Left ventricle myocardium inferior (tissue), 1 donor: ENCODE data around the gene PLEKHM2. TPM values are rescaled to one million over a fixed set of nuclear protein-coding genes. Genes with fewer than 3 reads are reported as not detected.

Source experiments
- DNase-seq: peaks from one replicate; pipeline ENCODE4 v3.0.0-alpha.2; 2020
- H3K27ac ChIP-seq: fragments of 200-600 bp; replicated peaks from 2 replicates; pipeline ENCODE4 v1.8.0; 2021
- H3K27me3 ChIP-seq: fragments of 200-600 bp; 2 replicates; pipeline ENCODE4 v1.8.0; 2021; ENCODE audit warnings: low read depth
- H3K36me3 ChIP-seq: fragments of 200-600 bp; 2 replicates; pipeline ENCODE4 v1.8.0; 2021
- H3K4me1 ChIP-seq: fragments of 200-600 bp; 2 replicates; pipeline ENCODE4 v1.8.0; 2021
- H3K4me3 ChIP-seq: fragments of 200-600 bp; 2 replicates; pipeline ENCODE4 v1.8.0; 2021; ENCODE audit warnings: mild to moderate bottlenecking, moderate library complexity
- H3K9me3 ChIP-seq: fragments of 200-600 bp; replicated peaks from 2 replicates; pipeline ENCODE4 v1.8.0; 2021
- intact Hi-C: fragments of 100-400 bp; cut with micrococcal nuclease; formaldehyde crosslinking; loops from one replicate; pipeline ENCODE4 v1.11.0; 2022
- total RNA-seq: library from RNA; stranded (reverse); fragmentation: NEBNext Ultra II Directional; extraction: Animal tissue kit (Norgen Biotek cat#: 25700); gene quantifications from one replicate; pipeline ENCODE4 v1.2.1, GENCODE V29; 2021
- TF ChIP-seq, protein P1 (sequence below): fragments of 200-600 bp; IDR thresholded peaks from 2 replicates; pipeline ENCODE4 v1.8.0; 2021; ENCODE audit warnings: antibody characterized with exemption, mild to moderate bottlenecking, borderline replicate concordance
- donor health status: DM: no; HTN: yes; CAD: no; lungs with severe emphysema.

PLEKHM2 gene
- total RNA-seq, 1 donor from 2014 or later: 90.3 TPM

DNA sequence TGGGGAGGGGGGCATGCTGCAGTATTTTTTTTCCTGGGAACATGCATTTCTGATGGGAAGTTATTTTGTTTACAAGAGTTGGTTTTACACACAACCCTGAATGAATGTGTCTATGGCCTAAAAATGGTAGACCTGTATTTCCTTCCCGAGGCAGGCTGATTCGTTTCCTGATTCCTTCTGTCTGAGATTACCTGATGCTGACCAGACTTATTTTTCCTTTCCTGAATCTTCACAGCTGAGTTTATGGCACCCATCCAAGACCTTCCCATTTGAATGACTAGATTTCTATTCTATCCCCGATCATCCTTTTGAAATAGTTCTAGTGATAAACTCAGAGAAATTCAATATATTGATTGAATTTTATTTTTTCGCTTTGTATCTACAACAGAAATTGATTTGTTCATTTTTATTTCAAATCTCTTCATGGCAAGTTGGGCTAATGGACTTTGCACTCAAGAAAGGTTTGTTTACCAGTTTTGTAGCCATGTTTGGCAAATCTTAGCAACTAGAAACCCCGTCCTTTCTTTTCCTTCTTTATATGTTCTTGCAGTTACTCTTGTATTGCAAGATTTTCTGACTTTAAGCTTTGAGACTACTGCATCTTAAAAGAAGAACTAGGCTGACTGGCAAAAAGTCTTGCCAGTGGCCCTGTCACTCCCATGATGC lies 15.9 kb upstream of the PLEKHM2 start:
- no peak overlapping the region for H3K4me3 ChIP-seq
- H3K27ac ChIP-seq: no peak overlapping the region
- intact Hi-C loops: no loop called here
- peaks cover 5% of the 10 kb centered on the region for H3K36me3 ChIP-seq
- no peaks in the 10 kb centered on the region for H3K9me3 ChIP-seq
- TF ChIP-seq, protein P1, sequence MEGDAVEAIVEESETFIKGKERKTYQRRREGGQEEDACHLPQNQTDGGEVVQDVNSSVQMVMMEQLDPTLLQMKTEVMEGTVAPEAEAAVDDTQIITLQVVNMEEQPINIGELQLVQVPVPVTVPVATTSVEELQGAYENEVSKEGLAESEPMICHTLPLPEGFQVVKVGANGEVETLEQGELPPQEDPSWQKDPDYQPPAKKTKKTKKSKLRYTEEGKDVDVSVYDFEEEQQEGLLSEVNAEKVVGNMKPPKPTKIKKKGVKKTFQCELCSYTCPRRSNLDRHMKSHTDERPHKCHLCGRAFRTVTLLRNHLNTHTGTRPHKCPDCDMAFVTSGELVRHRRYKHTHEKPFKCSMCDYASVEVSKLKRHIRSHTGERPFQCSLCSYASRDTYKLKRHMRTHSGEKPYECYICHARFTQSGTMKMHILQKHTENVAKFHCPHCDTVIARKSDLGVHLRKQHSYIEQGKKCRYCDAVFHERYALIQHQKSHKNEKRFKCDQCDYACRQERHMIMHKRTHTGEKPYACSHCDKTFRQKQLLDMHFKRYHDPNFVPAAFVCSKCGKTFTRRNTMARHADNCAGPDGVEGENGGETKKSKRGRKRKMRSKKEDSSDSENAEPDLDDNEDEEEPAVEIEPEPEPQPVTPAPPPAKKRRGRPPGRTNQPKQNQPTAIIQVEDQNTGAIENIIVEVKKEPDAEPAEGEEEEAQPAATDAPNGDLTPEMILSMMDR: no peak
- H3K27me3 ChIP-seq: no peaks in the 10 kb centered on the region
- DNase-seq: no peak
- H3K4me1 ChIP-seq: peaks cover 19% of the 10 kb centered on the region

DNA sequence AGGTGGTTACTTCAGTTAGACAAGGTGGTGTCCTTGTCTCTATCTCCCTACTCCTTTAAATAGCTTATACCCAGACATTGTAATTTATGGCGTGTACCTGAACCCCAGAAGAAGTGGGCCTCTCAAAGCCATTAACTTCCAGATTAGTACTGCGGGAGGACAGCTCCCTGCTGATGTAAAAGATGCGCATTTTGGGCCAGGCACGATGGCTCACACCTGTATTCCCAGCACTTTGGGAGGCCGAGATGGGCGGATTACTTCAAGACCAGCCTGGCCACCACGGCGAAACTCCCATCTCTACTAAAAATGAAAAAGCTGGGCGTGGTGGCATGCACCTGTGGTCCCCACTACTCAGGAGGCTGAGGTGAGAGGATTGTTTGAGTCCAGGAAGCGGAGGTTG lies 15.0 kb upstream of the PLEKHM2 start:
- no peaks in the 10 kb centered on the region for H3K27me3 ChIP-seq
- H3K9me3 ChIP-seq: no peaks in the 10 kb centered on the region
- H3K36me3 ChIP-seq: peaks cover under 1% of the 10 kb centered on the region
- no peak for DNase-seq
- no peak overlapping the region for H3K27ac ChIP-seq
- intact Hi-C loops: no loop called here
- no peak overlapping the region for H3K4me3 ChIP-seq
- H3K4me1 ChIP-seq: peaks cover 15% of the 10 kb centered on the region
- TF ChIP-seq, protein P1: no peak

DNA sequence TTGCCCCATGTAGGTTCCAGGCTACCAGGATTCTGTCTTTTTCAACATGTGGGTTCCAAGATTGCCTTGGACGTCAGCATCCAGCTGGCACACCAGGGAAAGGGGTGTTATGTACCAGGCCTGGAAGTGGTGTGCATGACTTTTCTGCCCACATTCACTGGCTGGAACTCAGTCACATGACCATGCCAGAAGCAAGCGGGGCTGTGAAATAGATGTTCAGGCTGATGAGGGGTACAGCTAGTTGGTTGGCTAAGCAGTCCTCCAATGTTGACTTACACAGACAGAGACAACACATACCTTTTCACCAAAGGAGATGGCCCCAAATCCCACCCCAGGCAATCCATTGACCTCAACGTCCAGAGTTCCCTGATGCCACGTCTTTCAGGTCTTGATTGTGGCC lies 14.3 kb upstream of the PLEKHM2 start:
- no peak overlapping the region for H3K4me3 ChIP-seq
- intact Hi-C loops: no loop called here
- no peaks in the 10 kb centered on the region for H3K27me3 ChIP-seq
- TF ChIP-seq, protein P1: no peak
- no peaks in the 10 kb centered on the region for H3K9me3 ChIP-seq
- peaks cover 15% of the 10 kb centered on the region for H3K4me1 ChIP-seq
- no peak overlapping the region for H3K27ac ChIP-seq
- no peak for DNase-seq
- no peaks in the 10 kb centered on the region for H3K36me3 ChIP-seq

DNA sequence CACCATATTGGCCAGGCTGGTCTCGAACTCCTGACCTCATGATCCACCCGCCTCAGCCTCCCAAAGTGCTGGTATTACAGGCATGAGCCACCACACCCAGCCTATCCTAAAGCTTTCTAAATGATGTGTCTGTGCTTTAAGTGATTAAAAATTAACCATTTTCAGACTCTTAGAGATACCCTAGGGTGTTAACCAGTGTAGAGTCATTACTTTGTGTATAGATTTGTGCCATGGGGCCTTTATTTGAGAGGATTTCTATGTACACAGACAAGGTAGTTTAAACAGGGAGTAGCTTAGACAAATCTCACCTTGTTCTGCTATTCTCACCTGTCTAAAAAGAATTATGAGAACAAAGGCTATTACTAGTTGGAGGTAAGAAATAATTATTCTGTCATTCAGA lies 12.7 kb upstream of the PLEKHM2 start:
- no peak overlapping the region for H3K4me3 ChIP-seq
- TF ChIP-seq, protein P1: no peak
- no peak overlapping the region for H3K27ac ChIP-seq
- no peak for DNase-seq
- H3K27me3 ChIP-seq: no peaks in the 10 kb centered on the region
- no peaks in the 10 kb centered on the region for H3K9me3 ChIP-seq
- peaks cover 15% of the 10 kb centered on the region for H3K4me1 ChIP-seq
- intact Hi-C loops: no loop called here
- no peaks in the 10 kb centered on the region for H3K36me3 ChIP-seq

DNA sequence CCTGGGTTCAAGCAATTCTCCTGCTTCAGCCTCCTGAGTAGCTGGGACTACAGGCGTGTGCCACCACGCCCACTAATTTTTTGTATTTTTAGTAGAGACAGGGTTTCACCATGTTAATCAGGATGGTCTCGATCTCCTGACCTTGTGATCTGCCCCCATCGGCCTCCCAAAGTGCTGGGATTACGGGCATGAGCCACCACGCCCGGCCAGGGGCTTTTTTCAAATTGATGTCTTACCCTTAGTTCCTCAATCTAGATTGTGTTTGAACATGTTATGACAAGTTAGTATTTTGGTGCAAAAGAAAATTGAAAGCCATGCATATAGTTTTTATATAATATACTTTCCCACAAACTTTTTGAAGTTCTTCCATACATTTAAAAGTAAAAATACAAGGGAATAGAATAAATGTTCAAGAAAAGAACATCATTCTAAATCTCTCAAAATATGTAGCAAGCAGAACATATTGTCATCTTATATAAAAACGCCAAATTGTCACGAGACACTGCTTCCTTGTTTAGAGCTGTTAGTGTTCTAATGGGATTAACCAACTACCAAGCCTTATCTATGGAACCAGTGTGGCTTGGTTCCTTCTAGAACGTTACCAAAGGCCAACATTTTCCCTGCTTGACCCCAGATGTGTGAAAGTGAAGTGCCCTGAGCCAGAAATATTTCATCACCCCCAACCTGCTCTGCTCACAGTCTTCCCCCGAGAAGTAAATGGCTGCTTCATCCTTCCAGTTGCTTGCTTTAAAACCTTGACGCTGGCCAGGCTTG lies 9.5 kb upstream of the PLEKHM2 start:
- H3K9me3 ChIP-seq: no peaks in the 10 kb centered on the region
- no peak overlapping the region for H3K4me3 ChIP-seq
- intact Hi-C loops: no loop called here
- no peak overlapping the region for H3K27ac ChIP-seq
- no peak for DNase-seq
- TF ChIP-seq, protein P1: no peak
- no peaks in the 10 kb centered on the region for H3K36me3 ChIP-seq
- H3K4me1 ChIP-seq: no peaks in the 10 kb centered on the region
- H3K27me3 ChIP-seq: no peaks in the 10 kb centered on the region
